ENCODE results near the gene CREB3L2. TPM values are rescaled to one million over a fixed set of nuclear protein-coding genes. Genes with fewer than 3 reads are reported as not detected.

The CREB3L2 gene
- total and polyA plus RNA-seq, 10 of the 15 experiments (the other 5 are each of a cell fraction or from before 2014, with no cell fraction given) = 6.4 to 67.1 (median 26.2) TPM

DNA sequence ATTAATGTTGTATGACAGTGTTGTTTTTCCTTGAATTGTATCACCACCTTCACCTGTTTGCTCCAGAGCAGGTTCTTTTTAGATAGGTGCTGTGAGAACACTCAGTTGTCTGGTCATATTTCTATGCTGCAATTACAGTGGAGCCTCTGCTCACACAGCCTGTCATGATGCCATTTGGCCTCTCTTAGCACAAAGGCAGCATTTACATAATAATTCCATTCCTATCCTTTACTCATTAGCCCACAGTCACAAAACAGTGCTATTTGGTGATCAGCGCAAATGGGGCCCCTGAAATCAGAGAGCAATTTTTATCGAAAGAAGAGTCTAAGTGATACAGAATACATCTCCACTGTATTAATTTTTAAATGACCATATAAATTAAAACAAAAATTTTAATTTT lies 141.3 kb downstream of the CREB3L2 start:
- no peak for FAIRE-seq
- no peak for DNase-seq (ENCODE audit: low read depth, low spot score)
- CTCF ChIA-PET = no interaction called here
- Histone ChIP-seq H3K27me3 (replicated peaks in 1 of 2; ENCODE audit: control insufficient read depth in 2 of 2, insufficient read depth in 2 of 2, low read length in 1 of 2) (no peaks in the 10 kb centered on the region), H3K9me3 (replicated peaks; ENCODE audit: control insufficient read depth, insufficient read depth, low read length) (no peaks in the 10 kb centered on the region), H4K20me1 (ENCODE audit: control insufficient read depth, insufficient read depth) (no peaks in the 10 kb centered on the region), H3K79me2 (ENCODE audit: control insufficient read depth, insufficient read depth, low read length) (no peaks in the 10 kb centered on the region), H3K4me3 (no peak overlapping the region), H3K4me1 (ENCODE audit: control insufficient read depth, insufficient read depth, low read length) (no peaks in the 10 kb centered on the region), H3K4me2 (ENCODE audit: control insufficient read depth, insufficient read depth) (no peak overlapping the region), H3K9ac (ENCODE audit: control insufficient read depth, insufficient read depth, low read length) (no peak overlapping the region), H3K36me3 (ENCODE audit: control insufficient read depth in 2 of 2, insufficient read depth in 2 of 2, low read length in 1 of 2) (peaks cover 0 to 4% of the 10 kb centered on the region in 2 experiments; a peak in 2 of 4 replicates), H3K27ac (ENCODE audit: control insufficient read depth, insufficient read depth) (no peak overlapping the region), H2AFZ (ENCODE audit: control insufficient read depth, low read depth, low read length) (no peak overlapping the region)
- no TSS peak for BruUV-seq (replicated peaks)
- WGBS (ENCODE audit: insufficient coverage, insufficient replicate concordance, low lambda C conversion rate, missing lambda C conversion rate) = 92% methylated on average over 2 of the region's 2 CpGs
- POLR2A ChIA-PET = no interaction called here
- RAD21 ChIA-PET (ENCODE audit: unreplicated experiment) = no interaction called here
- ATAC-seq = no peak
- intact Hi-C loops (cut with micrococcal nuclease; ENCODE audit: unreplicated experiment) = no loop called here
- in situ Hi-C loops (cut with MboI) = no loop called here
- SMC1A ChIA-PET (ENCODE audit: uncharacterized antibody, unreplicated experiment) = no interaction called here
- TF ChIP-seq JUND (IDR thresholded peaks at IDR 0.05; ENCODE audit: low read depth, low read length) (no peak), FOS (IDR thresholded peaks at IDR 0.05; ENCODE audit: borderline replicate concordance, extremely low read depth, insufficient read length) (no peak), ELK1 (IDR thresholded peaks at IDR 0.05; ENCODE audit: low read depth, low read length) (no peak), CTCF (IDR thresholded peaks at IDR 0.05 in 2 of 3, conservative IDR thresholded peaks at IDR 0.05 in 1 of 3; ENCODE audit: control insufficient read depth in 2 of 3, extremely low read depth in 1 of 3, insufficient read depth in 1 of 3, low read depth in 3 of 3, low read length in 3 of 3) (no peak), BCL3 (IDR thresholded peaks at IDR 0.05; ENCODE audit: borderline replicate concordance, insufficient read depth, low read depth, low read length, poor library complexity, severe bottlenecking) (no peak), SREBF2 (IDR thresholded peaks at IDR 0.05; ENCODE audit: low read length) (no peak), WRNIP1 (IDR thresholded peaks at IDR 0.05; ENCODE audit: borderline replicate concordance, low read depth, low read length) (no peak), DPF2 (IDR thresholded peaks at IDR 0.05) (no peak), SREBF1 (IDR thresholded peaks at IDR 0.05; ENCODE audit: low read length) (no peak)
- TF ChIP-seq, protein P1, sequence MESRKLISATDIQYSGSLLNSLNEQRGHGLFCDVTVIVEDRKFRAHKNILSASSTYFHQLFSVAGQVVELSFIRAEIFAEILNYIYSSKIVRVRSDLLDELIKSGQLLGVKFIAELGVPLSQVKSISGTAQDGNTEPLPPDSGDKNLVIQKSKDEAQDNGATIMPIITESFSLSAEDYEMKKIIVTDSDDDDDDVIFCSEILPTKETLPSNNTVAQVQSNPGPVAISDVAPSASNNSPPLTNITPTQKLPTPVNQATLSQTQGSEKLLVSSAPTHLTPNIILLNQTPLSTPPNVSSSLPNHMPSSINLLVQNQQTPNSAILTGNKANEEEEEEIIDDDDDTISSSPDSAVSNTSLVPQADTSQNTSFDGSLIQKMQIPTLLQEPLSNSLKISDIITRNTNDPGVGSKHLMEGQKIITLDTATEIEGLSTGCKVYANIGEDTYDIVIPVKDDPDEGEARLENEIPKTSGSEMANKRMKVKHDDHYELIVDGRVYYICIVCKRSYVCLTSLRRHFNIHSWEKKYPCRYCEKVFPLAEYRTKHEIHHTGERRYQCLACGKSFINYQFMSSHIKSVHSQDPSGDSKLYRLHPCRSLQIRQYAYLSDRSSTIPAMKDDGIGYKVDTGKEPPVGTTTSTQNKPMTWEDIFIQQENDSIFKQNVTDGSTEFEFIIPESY (IDR thresholded peaks at IDR 0.05) = no peak
- TF ChIP-seq, protein P2, sequence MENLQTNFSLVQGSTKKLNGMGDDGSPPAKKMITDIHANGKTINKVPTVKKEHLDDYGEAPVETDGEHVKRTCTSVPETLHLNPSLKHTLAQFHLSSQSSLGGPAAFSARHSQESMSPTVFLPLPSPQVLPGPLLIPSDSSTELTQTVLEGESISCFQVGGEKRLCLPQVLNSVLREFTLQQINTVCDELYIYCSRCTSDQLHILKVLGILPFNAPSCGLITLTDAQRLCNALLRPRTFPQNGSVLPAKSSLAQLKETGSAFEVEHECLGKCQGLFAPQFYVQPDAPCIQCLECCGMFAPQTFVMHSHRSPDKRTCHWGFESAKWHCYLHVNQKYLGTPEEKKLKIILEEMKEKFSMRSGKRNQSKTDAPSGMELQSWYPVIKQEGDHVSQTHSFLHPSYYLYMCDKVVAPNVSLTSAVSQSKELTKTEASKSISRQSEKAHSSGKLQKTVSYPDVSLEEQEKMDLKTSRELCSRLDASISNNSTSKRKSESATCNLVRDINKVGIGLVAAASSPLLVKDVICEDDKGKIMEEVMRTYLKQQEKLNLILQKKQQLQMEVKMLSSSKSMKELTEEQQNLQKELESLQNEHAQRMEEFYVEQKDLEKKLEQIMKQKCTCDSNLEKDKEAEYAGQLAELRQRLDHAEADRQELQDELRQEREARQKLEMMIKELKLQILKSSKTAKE (IDR thresholded peaks at IDR 0.05; ENCODE audit: low read depth, poor library complexity, severe bottlenecking) = no peak

Data from GM12878 (cell line).